Lower leg skin (tissue), 3 donors: ENCODE data around the gene SCUBE1.

Source experiments
- POLR2A ChIP-seq, 2 donors: fragments of 450-650 bp; IDR thresholded peaks; one replicate each; pipeline ENCODE4 v1.6.1; 2016 to 2017; ENCODE audit warnings: antibody characterized with exemption in 2 of 2, mild to moderate bottlenecking in 1 of 2, moderate library complexity in 1 of 2
- TF ChIP-seq, protein P1 (sequence below), 3 donors: fragments of 450-650 bp; IDR thresholded peaks; one replicate each; pipeline ENCODE4 v1.5.1; 2016; ENCODE audit warnings: antibody characterized with exemption in 3 of 3, mild to moderate bottlenecking in 3 of 3, moderate library complexity in 2 of 3

DNA sequence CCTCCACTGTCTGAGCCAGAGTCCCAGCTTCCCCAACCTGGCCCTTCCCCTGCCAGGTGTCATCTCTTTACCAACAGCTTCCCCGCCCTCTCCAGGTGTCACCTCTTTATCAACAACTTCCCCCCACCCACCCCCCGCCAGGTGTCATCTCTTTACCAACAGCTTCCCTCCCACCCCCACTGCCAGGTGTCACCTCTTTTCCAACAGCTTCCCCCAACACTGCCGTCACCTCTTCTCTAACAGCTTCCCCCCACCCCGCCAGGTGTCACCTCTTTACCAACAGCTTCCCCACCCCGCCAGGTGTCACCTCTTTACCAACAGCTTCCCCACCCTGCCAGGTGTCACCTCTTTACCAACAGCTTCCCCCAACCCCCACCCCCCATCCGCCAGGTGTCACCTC, 126.4 kb downstream of the SCUBE1 start:
- TF ChIP-seq, protein P1, sequence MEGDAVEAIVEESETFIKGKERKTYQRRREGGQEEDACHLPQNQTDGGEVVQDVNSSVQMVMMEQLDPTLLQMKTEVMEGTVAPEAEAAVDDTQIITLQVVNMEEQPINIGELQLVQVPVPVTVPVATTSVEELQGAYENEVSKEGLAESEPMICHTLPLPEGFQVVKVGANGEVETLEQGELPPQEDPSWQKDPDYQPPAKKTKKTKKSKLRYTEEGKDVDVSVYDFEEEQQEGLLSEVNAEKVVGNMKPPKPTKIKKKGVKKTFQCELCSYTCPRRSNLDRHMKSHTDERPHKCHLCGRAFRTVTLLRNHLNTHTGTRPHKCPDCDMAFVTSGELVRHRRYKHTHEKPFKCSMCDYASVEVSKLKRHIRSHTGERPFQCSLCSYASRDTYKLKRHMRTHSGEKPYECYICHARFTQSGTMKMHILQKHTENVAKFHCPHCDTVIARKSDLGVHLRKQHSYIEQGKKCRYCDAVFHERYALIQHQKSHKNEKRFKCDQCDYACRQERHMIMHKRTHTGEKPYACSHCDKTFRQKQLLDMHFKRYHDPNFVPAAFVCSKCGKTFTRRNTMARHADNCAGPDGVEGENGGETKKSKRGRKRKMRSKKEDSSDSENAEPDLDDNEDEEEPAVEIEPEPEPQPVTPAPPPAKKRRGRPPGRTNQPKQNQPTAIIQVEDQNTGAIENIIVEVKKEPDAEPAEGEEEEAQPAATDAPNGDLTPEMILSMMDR (IDR thresholded peaks at IDR 0.05), result no peak
- no peak for TF ChIP-seq POLR2A (IDR thresholded peaks at IDR 0.05)
